GM12878 (cell line): ENCODE results near the gene USO1. TPM values are rescaled to one million over a fixed set of nuclear protein-coding genes. Genes with fewer than 3 reads are reported as not detected.

ENCODE experiments used
- ATAC-seq: fragments of 200-7000 bp; cut with Tn5 transposase; 3 replicates; pipeline ENCODE4 v1.9.1; 2020; ENCODE audit warnings: mild to moderate bottlenecking, moderate library complexity
- BruUV-seq: library from RNA; stranded (reverse); fragments of 400-500 nt; replicated peaks from 2 replicates; lab custom pipeline; 2021; lab: Mats Ljungman, UMichigan
- CTCF ChIA-PET: fragments of 300-600 bp; sonication (Branson Sonifier 250); formaldehyde crosslinking; extraction: SDS; loops from one replicate; lab custom pipeline; 2021; ENCODE audit warnings: inconsistent platforms; lab: Yijun Ruan, JAX
- POLR2A ChIA-PET: fragments of 350-600 bp; formaldehyde crosslinking; extraction: SDS; loops from one replicate; lab custom pipeline; 2021; ENCODE audit warnings: inconsistent platforms; lab: Charles Lee
- RAD21 ChIA-PET: fragments of 300-600 bp; sonication (Branson Sonifier 250); formaldehyde crosslinking; loops from one replicate; lab custom pipeline; 2023; ENCODE audit warnings: antibody characterized with exemption; ENCODE audit not compliant: unreplicated experiment; lab: Charles Lee
- SMC1A ChIA-PET: fragments of 300-600 bp; sonication (Branson Sonifier 250); formaldehyde crosslinking; loops from one replicate; lab custom pipeline; 2023; ENCODE audit not compliant: unreplicated experiment, uncharacterized antibody; lab: Charles Lee
- DNase-seq: peaks from one replicate; pipeline ENCODE4 v3.0.0-alpha.2; 2011; ENCODE audit warnings: low read depth, low spot score
- FAIRE-seq: peaks from 3 replicates; lab custom pipeline; 2011; peaks lifted over from hg19 to GRCh38; lab: Jason Lieb, UNC
- H2AFZ ChIP-seq: 2 replicates; pipeline ENCODE4 v1.6.0; 2011; ENCODE audit warnings: low read depth, low read length, control low read depth; ENCODE audit not compliant: control insufficient read depth
- H3K27ac ChIP-seq: 2 replicates; pipeline ENCODE4 v1.5.1; 2011; ENCODE audit warnings: control low read depth; ENCODE audit not compliant: control insufficient read depth, insufficient read depth
- H3K27me3 ChIP-seq, 2 experiments: replicated peaks in 1 of 2; 2 replicates each; pipeline versions ENCODE4 v1.6.0 to v1.6.1; 2011; ENCODE audit warnings: low read length in 1 of 2; ENCODE audit not compliant: control insufficient read depth in 2 of 2, insufficient read depth in 2 of 2
- H3K36me3 ChIP-seq, 2 experiments: 2 replicates each; pipeline ENCODE4 v1.5.1; 2011; ENCODE audit warnings: low read length in 1 of 2; ENCODE audit not compliant: control insufficient read depth in 2 of 2, insufficient read depth in 2 of 2
- H3K4me1 ChIP-seq: 2 replicates; pipeline ENCODE4 v1.6.1; 2011; ENCODE audit warnings: mild to moderate bottlenecking, low read length, moderate library complexity, mixed read lengths; ENCODE audit not compliant: control insufficient read depth, insufficient read depth
- H3K4me2 ChIP-seq: 2 replicates; pipeline ENCODE4 v1.6.0; 2011; ENCODE audit warnings: control low read depth; ENCODE audit not compliant: control insufficient read depth, insufficient read depth
- H3K4me3 ChIP-seq: fragments of 200-600 bp; sonication (generic); 2 replicates; pipeline ENCODE4 v1.5.1; 2016
- H3K79me2 ChIP-seq: 2 replicates; pipeline ENCODE4 v1.6.0; 2011; ENCODE audit warnings: low read length; ENCODE audit not compliant: control insufficient read depth, insufficient read depth
- H3K9ac ChIP-seq: 2 replicates; pipeline ENCODE4 v1.8.0; 2011; ENCODE audit warnings: low read length, control low read depth, mixed read lengths; ENCODE audit not compliant: control insufficient read depth, insufficient read depth
- H3K9me3 ChIP-seq: replicated peaks from 3 replicates; pipeline ENCODE4 v1.5.1; 2011; ENCODE audit warnings: mild to moderate bottlenecking, low read length; ENCODE audit not compliant: control insufficient read depth, insufficient read depth
- H4K20me1 ChIP-seq: 2 replicates; pipeline ENCODE4 v1.6.0; 2011; ENCODE audit not compliant: control insufficient read depth, insufficient read depth
- KDM1A ChIP-seq: fragments of 200-600 bp; sonication (generic); IDR thresholded peaks from 2 replicates; pipeline ENCODE4 v1.6.1; 2016; ENCODE audit warnings: borderline replicate concordance
- NR2F1 ChIP-seq: fragments of 450-650 bp; conservative IDR thresholded peaks from 2 replicates; pipeline ENCODE4 v1.6.1; 2017; ENCODE audit warnings: mild to moderate bottlenecking
- NRF1 ChIP-seq: conservative IDR thresholded peaks from 2 replicates; pipeline ENCODE4 v1.6.1; 2011; ENCODE audit warnings: mild to moderate bottlenecking, low read depth, low read length, improper control_type of control experiment
- RAD21 ChIP-seq: IDR thresholded peaks from 2 replicates; pipeline ENCODE4 v1.6.1; 2011; ENCODE audit warnings: mild to moderate bottlenecking, low read depth, low read length, moderate library complexity; ENCODE audit not compliant: insufficient read depth
- STAT3 ChIP-seq: IDR thresholded peaks from 2 replicates; pipeline ENCODE4 v1.6.1; 2011; ENCODE audit warnings: low read depth, low read length, improper control_type of control experiment
- TCF12 ChIP-seq: IDR thresholded peaks from 2 replicates; pipeline ENCODE4 v1.6.1; 2011; ENCODE audit warnings: low read depth, mild to moderate bottlenecking, low read length
- YBX1 ChIP-seq: fragments of 450-650 bp; IDR thresholded peaks from 2 replicates; pipeline ENCODE4 v1.6.1; 2016; ENCODE audit warnings: antibody characterized with exemption
- WGBS: methylation state at CpG from one replicate; pipeline ENCODE4 v1.1.6; 2016; ENCODE audit warnings: low lambda C conversion rate; ENCODE audit not compliant: insufficient replicate concordance, insufficient coverage; ENCODE audit errors: missing lambda C conversion rate; 5-methylcytosine and 5-hydroxymethylcytosine counted together
- in situ Hi-C: fragments of 300-500 bp; cut with MboI; formaldehyde crosslinking; loops from 9 replicates; pipeline ENCODE4 v1.14.3; 2018; ENCODE audit warnings: mixed read lengths
- intact Hi-C: fragments of 100-400 bp; cut with micrococcal nuclease; formaldehyde crosslinking; loops from one replicate; pipeline ENCODE4 v1.14.2; 2022; ENCODE audit not compliant: unreplicated experiment
- polyA plus RNA-seq, 11 experiments: library from polyadenylated mRNA; depleted of rRNA in 4 of 11; unstranded in 6 of 11; stranded (reverse) in 5 of 11; fragments of >200 nt; fragmentation: Nextera tagmentation in 4 of 11; fragmentation: Illumina TruSeq in 1 of 11; extraction: Ambion mirVana in 4 of 11; extraction: Trizol in 1 of 11; gene quantifications; 1 replicate in 1 of 11; 2 replicates in 10 of 11; pipeline versions ENCODE4 v1.2.1 to v1.2.3, GENCODE V29; 2011 to 2016; ENCODE audit warnings: inconsistent platforms in 2 of 11, missing spikeins in 2 of 11, low read depth in 1 of 11
- total RNA-seq, 4 experiments: library from RNA; depleted of rRNA in 3 of 4; stranded (reverse); fragments of >200 nt in 3 of 4; fragmentation: Illumina TruSeq in 1 of 4; extraction: Trizol in 1 of 4; gene quantifications; 2 replicates each; pipeline versions ENCODE4 v1.2.1 to v1.2.3, GENCODE V29; 2013 to 2021
- TF ChIP-seq, protein P1 (sequence below): fragments of 450-650 bp; conservative IDR thresholded peaks from 2 replicates; pipeline ENCODE4 v1.6.1; 2017; ENCODE audit warnings: mild to moderate bottlenecking, moderate library complexity

Gene USO1
- total and polyA plus RNA-seq, 10 of the 15 experiments (the other 5 are each of a cell fraction or from before 2014, with no cell fraction given), result 19.4 to 79.7 (median 59.6) TPM

DNA sequence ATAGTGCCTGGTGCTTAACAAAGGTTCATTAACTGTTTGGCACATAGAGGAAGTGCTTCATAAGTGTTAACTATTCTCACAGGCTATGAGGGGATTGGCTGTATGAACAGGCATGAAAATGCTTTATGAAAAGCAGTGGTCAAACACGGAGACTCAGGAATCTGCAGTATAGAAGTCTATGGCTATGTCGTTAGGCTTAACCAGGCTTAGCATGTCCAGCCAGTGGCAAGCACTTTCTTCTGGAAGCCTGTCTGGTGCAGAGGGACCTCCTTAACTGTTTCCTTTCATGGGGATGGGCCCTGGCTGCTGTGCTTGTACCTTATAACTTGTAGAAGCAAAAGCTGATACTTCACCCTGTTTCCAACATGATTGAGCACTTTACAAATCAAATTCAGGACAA is 99.4 kb downstream of the USO1 start:
- ChIA-PET CTCF (interaction anchor here (1.2 kb wide), 1 partner anchor 83 kb away, joined by 3 read pairs; no protein-coding TSS in a partner anchor), SMC1A (interaction anchor here (0.8 kb wide), 1 partner anchor 33 kb away, joined by 3 read pairs; no protein-coding TSS in a partner anchor), POLR2A (no interaction called here), RAD21 (no interaction called here)
- in situ Hi-C loops, result no loop called here
- intact Hi-C loops, result no loop called here
- BruUV-seq, result no TSS peak
- no peak for ATAC-seq
- no peak overlapping the region for H2AFZ ChIP-seq
- H3K79me2 ChIP-seq, result no peaks in the 10 kb centered on the region
- TF ChIP-seq, protein P1, sequence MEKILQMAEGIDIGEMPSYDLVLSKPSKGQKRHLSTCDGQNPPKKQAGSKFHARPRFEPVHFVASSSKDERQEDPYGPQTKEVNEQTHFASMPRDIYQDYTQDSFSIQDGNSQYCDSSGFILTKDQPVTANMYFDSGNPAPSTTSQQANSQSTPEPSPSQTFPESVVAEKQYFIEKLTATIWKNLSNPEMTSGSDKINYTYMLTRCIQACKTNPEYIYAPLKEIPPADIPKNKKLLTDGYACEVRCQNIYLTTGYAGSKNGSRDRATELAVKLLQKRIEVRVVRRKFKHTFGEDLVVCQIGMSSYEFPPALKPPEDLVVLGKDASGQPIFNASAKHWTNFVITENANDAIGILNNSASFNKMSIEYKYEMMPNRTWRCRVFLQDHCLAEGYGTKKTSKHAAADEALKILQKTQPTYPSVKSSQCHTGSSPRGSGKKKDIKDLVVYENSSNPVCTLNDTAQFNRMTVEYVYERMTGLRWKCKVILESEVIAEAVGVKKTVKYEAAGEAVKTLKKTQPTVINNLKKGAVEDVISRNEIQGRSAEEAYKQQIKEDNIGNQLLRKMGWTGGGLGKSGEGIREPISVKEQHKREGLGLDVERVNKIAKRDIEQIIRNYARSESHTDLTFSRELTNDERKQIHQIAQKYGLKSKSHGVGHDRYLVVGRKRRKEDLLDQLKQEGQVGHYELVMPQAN, result no peak
- no peak for TF ChIP-seq RAD21
- no peak for TF ChIP-seq KDM1A
- no peak for TF ChIP-seq STAT3
- no peak for TF ChIP-seq TCF12
- no peak for TF ChIP-seq YBX1
- TF ChIP-seq NRF1, result no peak
- no peak for TF ChIP-seq NR2F1
- H4K20me1 ChIP-seq, result no peaks in the 10 kb centered on the region
- H3K4me3 ChIP-seq, result no peak overlapping the region
- H3K4me2 ChIP-seq, result no peak overlapping the region
- 2% methylated on average over 2 of the region's 2 CpGs for WGBS
- DNase-seq, result no peak
- H3K4me1 ChIP-seq, result no peaks in the 10 kb centered on the region
- H3K36me3 ChIP-seq, result no peaks in the 10 kb centered on the region
- no peak overlapping the region for H3K27ac ChIP-seq
- H3K9ac ChIP-seq, result no peak overlapping the region
- no peaks in the 10 kb centered on the region for H3K27me3 ChIP-seq
- FAIRE-seq, result no peak
- H3K9me3 ChIP-seq, result no peaks in the 10 kb centered on the region
